Testis (tissue), 2 donors: Measurements from ENCODE around the gene RDH16.

ENCODE experiments used
- CTCF ChIP-seq, 3 experiments: fragments of 450-650 bp in 2 of 3; fragments of 200-600 bp in 1 of 3; sonication (generic) in 1 of 3; IDR thresholded peaks; one replicate each; pipeline ENCODE4 v1.5.1; 2016 to 2019; ENCODE audit warnings: antibody characterized with exemption in 3 of 3, mild to moderate bottlenecking in 2 of 3, moderate library complexity in 1 of 3
- POLR2A ChIP-seq: fragments of 450-650 bp; IDR thresholded peaks from one replicate; pipeline ENCODE4 v1.6.1; 2017; ENCODE audit warnings: antibody characterized with exemption, mild to moderate bottlenecking, moderate library complexity

- TF ChIP-seq CTCF (IDR thresholded peaks at IDR 0.05) (no peak), POLR2A (no peak)
These were observed 39.6 kb upstream of the RDH16 start for GRCh38 chr12:56996793-56997545.
